T-helper 2 cell (primary cell): ENCODE results near the gene MYO7B.
A peak's percentile ranks its signal among the peaks of the same experiment; 100 is the strongest.

Source experiments
- DNase-seq, 5 experiments: peaks; one replicate each; pipeline versions ENCODE4 v3.0.0 to v3.0.0-alpha.2; 2012 to 2022

MYO7B gene

GRCh38 chr2:127651971-127652550 lies 116.6 kb downstream of the MYO7B start:
- no peak for DNase-seq

DNA sequence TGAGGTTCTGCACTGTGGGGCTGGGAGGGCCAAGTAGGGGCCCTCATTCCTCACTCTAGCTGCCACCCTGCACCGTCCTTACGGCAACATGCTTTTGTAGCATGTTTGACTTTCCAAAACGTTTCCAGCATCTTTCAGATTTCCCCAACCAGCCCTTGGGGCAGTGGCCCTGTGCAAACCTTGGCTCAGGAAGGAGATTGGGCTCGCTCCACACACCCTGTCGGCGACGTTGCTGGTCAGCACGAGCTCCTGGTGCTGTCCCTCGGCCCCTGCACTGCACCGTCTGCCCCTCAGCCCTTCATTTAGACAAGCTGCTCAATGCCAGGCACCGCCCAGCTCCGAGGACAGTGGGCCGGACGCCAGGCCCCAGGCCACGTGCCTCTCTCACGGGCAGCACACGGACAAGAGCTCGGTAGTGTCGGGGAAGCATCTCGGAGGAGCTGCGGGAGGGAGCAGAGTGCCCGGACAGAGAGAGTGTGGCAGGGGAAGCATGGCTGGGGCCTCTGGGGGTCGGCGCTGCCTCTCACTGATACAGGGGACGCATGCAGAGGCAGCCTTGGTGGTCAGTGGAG lies 117.4 kb downstream of the MYO7B start:
- no peak for DNase-seq

DNA sequence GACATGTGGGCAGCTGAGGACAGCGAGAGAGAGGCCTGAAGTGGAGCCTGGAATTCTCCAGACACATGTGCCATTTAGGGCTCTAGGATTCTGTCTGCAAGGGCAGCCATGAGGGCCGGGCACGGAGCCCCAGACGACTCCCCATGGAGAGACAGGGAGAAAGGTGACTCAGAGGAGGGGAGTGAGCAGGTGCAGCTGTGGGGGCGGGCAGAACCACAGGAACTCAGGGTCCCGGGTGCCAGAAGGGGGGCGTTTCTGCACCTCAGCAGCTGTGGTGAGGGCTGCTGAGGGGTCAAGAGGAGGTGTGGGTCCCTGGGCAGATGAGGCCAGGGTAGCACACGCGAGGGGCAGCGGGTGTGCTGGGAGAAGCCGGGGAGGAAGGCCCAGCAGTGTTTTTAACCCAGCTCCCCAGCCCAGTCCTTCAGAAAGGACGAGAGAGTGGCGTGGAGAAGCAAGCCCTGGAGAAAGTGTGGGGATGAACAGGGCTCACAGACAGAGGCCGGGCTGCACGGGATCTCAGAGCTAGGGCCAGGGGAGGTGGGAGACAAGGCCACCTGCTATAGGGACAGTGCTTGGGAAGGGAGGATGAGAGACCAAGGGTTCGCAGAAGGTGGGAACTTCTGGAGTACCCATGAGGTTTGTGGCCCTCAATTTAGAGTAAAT lies 118.1 kb downstream of the MYO7B start:
- no peak for DNase-seq

DNA sequence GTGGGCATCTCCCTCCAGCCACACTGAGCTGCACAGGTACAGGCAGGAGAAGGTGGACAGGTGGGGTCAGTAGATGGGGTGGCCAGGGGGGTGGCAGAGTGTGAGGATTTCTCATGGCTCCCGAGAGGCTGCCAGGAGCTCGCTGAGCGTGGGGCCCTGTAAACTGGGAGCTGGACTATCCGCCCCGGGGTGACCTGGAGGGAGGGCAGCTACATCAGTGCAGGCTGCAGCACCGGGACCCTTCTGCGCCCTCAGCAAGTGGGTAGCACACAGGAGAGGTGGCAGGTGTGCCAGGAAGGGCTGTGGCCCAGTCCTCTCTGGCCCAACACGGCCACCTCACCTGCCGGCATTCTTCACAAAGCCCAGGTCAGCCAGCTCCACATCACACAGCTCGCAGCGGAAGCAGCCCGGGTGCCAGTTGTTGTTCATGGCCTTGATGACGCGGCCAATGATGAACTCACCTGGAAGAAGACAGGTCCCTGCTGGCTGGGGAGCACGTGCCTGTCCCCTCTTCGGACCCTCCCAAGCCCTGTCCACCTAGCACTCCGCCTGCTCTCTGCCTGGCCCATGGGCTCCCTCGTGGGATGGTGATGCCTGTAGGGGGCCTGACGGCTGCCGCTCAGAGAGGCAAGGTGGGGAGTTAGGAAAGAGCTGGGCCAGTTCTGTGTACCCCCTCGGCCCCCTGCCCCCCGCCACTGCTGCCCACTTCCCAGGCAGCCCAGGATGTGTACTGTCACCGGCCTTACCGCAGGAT lies 118.8 kb downstream of the MYO7B start:
- DNase-seq = no peak

- no peak for DNase-seq
Observed at GRCh38 chr2:127654838-127655175, 119.3 kb downstream of the MYO7B start.

DNA sequence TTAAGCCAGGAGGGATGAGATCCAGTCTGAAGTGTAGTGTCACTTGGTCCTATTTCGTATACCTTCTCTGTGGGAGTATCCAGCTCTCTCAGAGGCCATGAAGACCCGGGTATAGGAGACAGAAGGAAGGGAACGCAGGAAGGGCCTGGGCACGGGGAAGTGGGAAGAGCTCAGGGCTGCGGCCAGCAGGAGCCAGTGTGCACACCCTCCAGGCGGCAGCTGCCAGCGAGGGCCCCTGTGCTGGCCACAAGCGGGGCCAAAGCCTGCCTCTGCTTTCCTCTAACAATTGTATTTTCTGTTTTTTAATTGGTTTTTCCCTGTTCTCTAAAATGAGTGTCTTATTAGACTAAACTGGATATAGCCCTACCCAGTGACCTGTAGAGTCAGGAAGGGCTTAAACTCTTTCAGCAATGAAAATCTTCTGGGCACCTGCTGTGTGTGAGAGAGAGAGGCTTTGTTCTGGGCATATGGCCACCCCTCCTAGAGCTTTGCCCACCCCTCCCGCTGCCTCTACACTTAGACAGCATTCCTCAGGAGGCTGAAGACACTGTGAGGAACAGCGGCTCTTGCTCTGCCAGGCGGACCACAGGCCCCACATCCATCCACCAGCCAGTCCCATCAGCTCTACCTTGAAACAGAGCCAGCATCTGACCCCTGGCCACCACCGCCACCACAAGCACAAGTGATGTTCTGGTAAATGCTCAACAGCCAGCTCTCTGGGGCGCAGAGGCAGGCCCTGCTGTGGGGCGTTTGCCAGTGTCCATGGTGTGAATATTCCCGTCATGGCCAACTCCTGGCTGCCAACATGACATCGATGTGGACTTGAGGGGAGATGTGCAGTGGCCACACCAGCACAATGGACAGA lies 120.0 kb downstream of the MYO7B start:
- no peak for DNase-seq

DNA sequence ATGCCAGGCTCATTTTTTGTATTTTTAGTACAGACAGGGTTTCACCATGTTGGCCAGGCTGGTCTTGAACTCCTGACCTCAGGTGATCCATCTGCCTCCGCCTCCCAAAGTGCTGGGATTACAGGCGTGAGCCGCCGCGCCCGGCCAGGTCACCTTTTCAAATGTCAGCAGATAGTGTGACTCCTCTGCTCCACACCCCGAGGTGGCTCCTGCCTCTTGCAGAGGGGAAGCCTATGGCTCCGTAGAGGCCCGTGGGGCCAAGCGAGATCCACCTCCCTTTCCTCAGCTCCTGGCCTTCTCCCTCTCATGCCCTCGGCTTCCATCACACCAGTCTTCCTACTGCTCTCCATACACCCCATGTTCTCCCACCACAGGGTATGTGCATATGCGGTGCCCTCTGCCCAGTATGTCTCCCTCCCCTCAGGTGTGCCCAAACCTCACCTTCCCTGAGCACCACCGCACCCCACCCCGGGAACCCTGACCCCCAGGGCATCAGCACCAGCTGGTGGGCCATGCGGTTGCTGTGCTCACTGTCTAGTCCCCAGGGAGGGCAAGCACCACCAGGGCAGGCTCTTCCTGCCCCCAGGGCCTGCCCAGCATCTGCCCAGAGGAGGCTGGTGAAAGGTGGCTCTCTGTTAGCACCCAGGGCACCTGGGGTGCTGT lies 121.2 kb downstream of the MYO7B start:
- no peak for DNase-seq

- no peak for DNase-seq
Observed at GRCh38 chr2:127657232-127657595, 121.7 kb downstream of the MYO7B start.

- no peak for DNase-seq
Observed at GRCh38 chr2:127658146-127658545, 122.7 kb downstream of the MYO7B start.

DNA sequence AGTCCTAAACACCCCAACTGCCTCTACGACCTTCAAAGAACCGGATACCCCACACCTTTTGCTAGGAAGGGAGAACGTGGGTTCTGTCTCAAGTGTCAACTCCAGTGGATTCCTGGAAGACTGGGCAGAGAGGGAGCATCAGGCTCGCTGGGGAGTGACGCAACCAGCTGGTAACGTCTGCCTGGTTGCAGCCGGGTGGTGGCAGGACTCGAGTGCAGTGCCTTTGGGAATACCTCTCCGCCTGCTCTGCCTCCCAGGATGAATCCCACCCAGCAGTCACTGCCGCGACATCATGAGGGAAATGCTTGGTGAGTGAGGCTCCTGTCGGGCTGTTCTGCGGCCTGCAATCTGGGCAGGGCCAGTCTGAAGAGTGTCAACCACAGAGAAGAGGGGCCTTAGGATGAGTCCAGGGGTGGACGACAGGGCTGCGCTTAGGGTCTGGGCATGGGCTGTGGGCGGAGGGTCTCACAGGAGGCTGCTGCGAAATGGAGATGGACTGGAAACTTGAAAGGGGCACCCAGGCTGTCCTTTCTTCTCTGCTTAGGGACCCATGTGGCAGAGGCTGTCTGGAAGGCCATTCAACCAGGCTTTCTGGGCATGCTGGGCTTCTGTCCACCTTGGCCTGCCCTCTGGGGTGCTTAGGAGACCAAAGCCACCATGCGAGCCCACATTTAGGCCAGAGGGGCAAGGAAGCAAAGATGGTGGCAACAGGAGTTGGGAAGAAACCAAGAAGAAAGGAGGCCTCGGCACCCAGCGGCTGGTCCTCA lies 123.3 kb downstream of the MYO7B start:
- no peak for DNase-seq

DNA sequence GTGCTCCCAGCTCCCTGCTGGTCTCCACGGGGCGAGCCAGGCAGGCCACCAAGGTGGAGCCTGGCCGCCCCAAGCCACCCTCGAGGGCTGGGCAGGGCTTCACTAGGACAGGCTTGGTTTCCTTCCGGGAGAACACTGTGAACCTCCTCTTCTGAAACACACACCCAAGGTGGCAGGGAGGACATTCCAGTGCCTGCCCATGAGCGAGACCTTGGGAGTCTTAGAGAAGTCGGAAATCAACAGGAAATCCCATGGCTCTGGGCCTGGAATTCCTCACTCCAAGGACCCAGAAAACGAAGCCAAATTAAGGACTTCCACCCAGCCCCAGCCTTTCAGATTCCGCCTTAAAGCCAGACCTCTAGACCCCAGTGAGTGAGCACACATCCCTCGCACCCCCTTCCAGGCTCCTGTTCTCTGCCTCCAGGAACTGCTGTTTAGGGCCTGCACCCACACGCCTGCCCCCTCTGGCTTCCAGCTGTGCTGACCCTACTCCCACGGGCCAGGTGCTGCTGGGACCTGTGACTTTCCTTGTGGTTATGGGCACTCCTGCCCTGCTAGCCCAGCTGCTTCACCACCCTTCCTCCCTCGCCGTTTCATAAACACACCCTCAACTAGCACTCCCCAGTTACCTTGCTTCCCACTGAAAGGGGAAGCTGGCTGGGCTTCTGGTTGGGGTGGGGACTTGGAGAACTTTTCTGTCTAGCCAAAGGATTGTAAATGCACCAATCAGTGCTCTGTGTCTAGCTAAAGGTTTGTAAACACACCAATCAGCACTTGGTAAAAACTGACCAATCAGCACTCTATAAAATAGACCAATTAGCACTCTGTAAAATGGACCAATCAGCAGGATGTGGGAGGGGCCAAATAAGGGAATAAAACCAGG lies 124.2 kb downstream of the MYO7B start:
- DNase-seq = peak in 1 of 5 experiments; percentile 5

- DNase-seq = no peak
Observed at GRCh38 chr2:127660291-127660578, 124.8 kb downstream of the MYO7B start.

GRCh38 chr2:127661072-127661649 lies 125.7 kb downstream of the MYO7B start:
- DNase-seq = no peak

- DNase-seq = peak in 1 of 5 experiments; percentile 7
Observed at GRCh38 chr2:127661949-127662510, 126.5 kb downstream of the MYO7B start.

GRCh38 chr2:127662937-127663565 lies 127.6 kb downstream of the MYO7B start:
- DNase-seq = no peak

DNA sequence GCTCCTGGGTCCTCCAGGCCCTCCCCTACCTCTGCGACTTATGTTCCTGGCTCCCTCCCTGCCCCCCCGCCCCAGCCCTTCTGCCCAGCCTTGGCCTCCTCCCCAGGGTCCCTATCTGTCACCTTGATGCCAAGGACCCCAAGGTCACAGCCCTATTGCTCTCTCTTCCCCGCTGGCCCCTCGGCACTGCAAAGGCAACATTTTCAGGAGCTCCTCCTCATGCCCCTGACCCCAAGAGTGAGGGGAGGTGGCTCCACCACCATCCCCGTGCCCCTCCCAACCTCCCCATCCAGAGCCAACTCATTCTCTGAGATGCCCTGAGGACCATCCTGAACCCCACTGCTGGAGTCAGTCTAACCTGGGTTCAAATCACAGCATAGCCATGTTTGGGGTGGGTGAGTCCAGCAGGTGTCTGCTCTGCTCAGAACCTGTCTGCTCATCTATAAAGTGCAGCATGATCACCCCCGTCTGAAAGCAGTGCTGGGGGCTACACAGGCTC lies 128.1 kb downstream of the MYO7B start:
- DNase-seq = no peak

- no peak for DNase-seq
Observed at GRCh38 chr2:127664065-127664894, 128.8 kb downstream of the MYO7B start.

DNA sequence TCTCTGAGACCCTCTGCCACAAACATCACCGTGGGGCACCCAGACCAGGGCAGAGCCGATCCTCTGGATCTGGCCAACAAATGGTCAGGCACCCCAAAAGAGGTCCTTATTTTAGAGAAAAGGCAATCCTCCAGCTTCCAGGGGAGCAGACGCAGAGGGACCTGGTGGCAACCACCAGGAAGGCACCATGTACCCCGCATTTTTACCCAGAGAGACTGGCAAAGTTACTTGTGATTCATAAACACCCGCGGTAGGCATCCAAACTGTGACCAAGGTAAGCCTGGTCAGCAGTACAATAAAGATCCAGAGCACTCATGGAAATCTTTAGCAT lies 129.4 kb downstream of the MYO7B start:
- no peak for DNase-seq
